Kidney glomerular epithelial cell (primary cell): ENCODE data around the gene CDKN3.
"Not testable (repeated sequence)": the region's sequence is repeated elsewhere in the genome, so short reads cannot be mapped to it uniquely, and the experiment has no call there.

Experiments used
- DNase-seq: peaks from one replicate; lab custom pipeline; 2025; lab: John Stamatoyannopoulos, UW

The CDKN3 gene

GRCh38 chr14:54456820-54457608, 60.2 kb downstream of the CDKN3 start:
- not testable (repeated sequence) for DNase-seq

- DNase-seq = no peak
Measured at GRCh38 chr14:54457609-54457996, 60.8 kb downstream of the CDKN3 start.

GRCh38 chr14:54458536-54458935, 61.7 kb downstream of the CDKN3 start:
- DNase-seq = not testable (repeated sequence)

GRCh38 chr14:54459106-54459505, 62.3 kb downstream of the CDKN3 start:
- no peak for DNase-seq

- no peak for DNase-seq
Measured at GRCh38 chr14:54462048-54462447, 65.2 kb downstream of the CDKN3 start.

- no peak for DNase-seq
Measured at GRCh38 chr14:54465654-54466053, 68.8 kb downstream of the CDKN3 start.

GRCh38 chr14:54467280-54467679, 70.5 kb downstream of the CDKN3 start:
- DNase-seq = no peak
